Endothelial cell of umbilical vein (primary cell): ENCODE results near the gene OLIG1. TPM values are rescaled to one million over a fixed set of nuclear protein-coding genes. Genes with fewer than 3 reads are reported as not detected.

Source experiments
- BruUV-seq: library from RNA; stranded (reverse); fragments of 400-500 nt; replicated peaks from 2 replicates; lab custom pipeline; 2021; lab: Mats Ljungman, UMichigan
- CTCF ChIA-PET: fragments of 300-600, 350-600 bp; sonication (Branson Sonifier 250); formaldehyde crosslinking; loops from one replicate; lab custom pipeline; 2021; ENCODE audit warnings: antibody characterized with exemption, inconsistent platforms; lab: Charles Lee
- POLR2A ChIA-PET: fragments of 300-600, 350-600 bp; sonication (Branson Sonifier 250); formaldehyde crosslinking; loops from one replicate; lab custom pipeline; 2021; ENCODE audit warnings: antibody characterized with exemption, inconsistent platforms; lab: Charles Lee
- DNase-seq: peaks from one replicate; pipeline ENCODE4 v3.0.0-alpha.2; 2011; ENCODE audit warnings: low read depth, low spot score
- FAIRE-seq: peaks from 2 replicates; lab custom pipeline; 2011; peaks lifted over from hg19 to GRCh38; lab: Jason Lieb, UNC
- H2AFZ ChIP-seq: 2 replicates; pipeline ENCODE4 v1.6.0; 2012; ENCODE audit warnings: low read depth, low read length, control low read depth, inconsistent platforms
- H3K27ac ChIP-seq: 2 replicates; pipeline ENCODE4 v1.5.1; 2011; ENCODE audit warnings: low read depth, mild to moderate bottlenecking, control low read depth, low read length, moderate library complexity; ENCODE audit not compliant: insufficient read depth
- H3K27me3 ChIP-seq, 2 experiments: 2 replicates each; pipeline versions ENCODE4 v1.6.0 to v1.6.1; 2011; ENCODE audit warnings: low read length in 2 of 2, mixed read lengths in 1 of 2; ENCODE audit not compliant: control insufficient read depth in 2 of 2, insufficient read depth in 2 of 2
- H3K36me3 ChIP-seq, 2 experiments: 2 replicates in 1 of 2; 3 replicates in 1 of 2; pipeline ENCODE4 v1.5.1; 2011; ENCODE audit warnings: low read length in 2 of 2, mild to moderate bottlenecking in 1 of 2, moderate library complexity in 1 of 2; ENCODE audit not compliant: control insufficient read depth in 2 of 2, insufficient read depth in 2 of 2; ENCODE audit errors: extremely low read depth in 1 of 2
- H3K4me1 ChIP-seq: 3 replicates; pipeline ENCODE4 v1.5.1; 2011; ENCODE audit warnings: mild to moderate bottlenecking, low read length; ENCODE audit not compliant: control insufficient read depth, insufficient read depth; ENCODE audit errors: extremely low read depth
- H3K4me2 ChIP-seq: 2 replicates; pipeline ENCODE4 v1.6.1; 2011; ENCODE audit warnings: low read length, control low read depth, mixed read lengths; ENCODE audit not compliant: insufficient read depth
- H3K4me3 ChIP-seq, 3 experiments: fragments of 200-600 bp in 1 of 3; sonication (generic), shearing (Covaris generic) in 1 of 3; replicated peaks in 1 of 3; 2 replicates each; pipeline ENCODE4 v1.5.1; 2011 to 2016; ENCODE audit warnings: control low read depth in 3 of 3, low read length in 3 of 3, mild to moderate bottlenecking in 2 of 3, inconsistent platforms in 1 of 3, low read depth in 1 of 3, moderate library complexity in 1 of 3; ENCODE audit not compliant: insufficient read depth in 1 of 3
- H3K79me2 ChIP-seq: 2 replicates; pipeline ENCODE4 v1.6.0; 2012; ENCODE audit warnings: low read length, inconsistent platforms; ENCODE audit not compliant: control insufficient read depth, insufficient read depth
- H3K9ac ChIP-seq: replicated peaks from 2 replicates; pipeline ENCODE3; 2011; ENCODE audit warnings: low read length, control low read depth; ENCODE audit not compliant: insufficient read depth; ENCODE audit errors: extremely low read depth
- H3K9me1 ChIP-seq: replicated peaks from 3 replicates; pipeline ENCODE4 v1.6.0; 2011; ENCODE audit warnings: mild to moderate bottlenecking, low read length; ENCODE audit not compliant: control insufficient read depth, insufficient read depth; ENCODE audit errors: extremely low read depth
- H3K9me3 ChIP-seq: replicated peaks from 2 replicates; pipeline ENCODE4 v1.5.1; 2012; ENCODE audit warnings: low read length, inconsistent platforms; ENCODE audit not compliant: control insufficient read depth, insufficient read depth
- H4K20me1 ChIP-seq: replicated peaks from 2 replicates; pipeline ENCODE3; 2011; ENCODE audit warnings: mild to moderate bottlenecking, low read length; ENCODE audit not compliant: control insufficient read depth, insufficient read depth; ENCODE audit errors: extremely low read depth
- EZH2 ChIP-seq: IDR thresholded peaks from 2 replicates; pipeline ENCODE4 v1.6.1; 2012; ENCODE audit warnings: borderline replicate concordance, low read depth, mild to moderate bottlenecking, moderate library complexity, low read length, inconsistent platforms; ENCODE audit not compliant: severe bottlenecking
- GATA2 ChIP-seq: IDR thresholded peaks from 2 replicates; pipeline ENCODE4 v1.7.0; 2011; ENCODE audit warnings: low read depth, mild to moderate bottlenecking, moderate library complexity, mixed read lengths, low read length; ENCODE audit not compliant: insufficient read length, insufficient read depth
- MAX ChIP-seq: IDR thresholded peaks from 2 replicates; pipeline ENCODE4 v1.6.1; 2011; ENCODE audit not compliant: insufficient read depth, insufficient read length
- MYC ChIP-seq: IDR thresholded peaks from one replicate; pipeline ENCODE4 v1.6.1; 2011; ENCODE audit warnings: mild to moderate bottlenecking, low read depth, low read length
- POLR2A ChIP-seq: IDR thresholded peaks from 2 replicates; pipeline ENCODE4 v1.6.1; 2012; ENCODE audit warnings: low read depth, mild to moderate bottlenecking, control low read depth, low read length
- dilution Hi-C: fragments of 300-500 bp; cut with MboI; formaldehyde crosslinking; loops from one replicate; pipeline ENCODE4 v1.15.0; 2019; ENCODE audit warnings: low sequenced_read_pairs; ENCODE audit not compliant: extremely low pct_ligation_motif_present
- intact Hi-C: fragments of 100-400 bp; cut with micrococcal nuclease; formaldehyde crosslinking; loops from one replicate; pipeline ENCODE4 v1.10.0; 2022
- polyA plus RNA-seq, 4 experiments: library from polyadenylated mRNA; depleted of rRNA in 3 of 4; stranded (reverse) in 3 of 4; unstranded in 1 of 4; fragments of >200 nt; gene quantifications; 2 replicates each; pipeline versions ENCODE4 v1.2.1 to v1.2.3, GENCODE V29; 2011 to 2012; ENCODE audit warnings: missing spikeins in 1 of 4
- total RNA-seq: library from RNA; stranded (reverse); gene quantifications from 2 replicates; pipeline ENCODE4 v1.2.3, GENCODE V29; 2021

The OLIG1 gene
- total and polyA plus RNA-seq, 2 donors (not counting 3 experiments of a cell fraction or from before 2014, with no cell fraction given) = not detected

GRCh38 chr21:33021667-33022066 lies 48.3 kb upstream of the OLIG1 start:
- H3K27ac ChIP-seq = no peak overlapping the region

GRCh38 chr21:33022489-33022827 lies 47.5 kb upstream of the OLIG1 start:
- H3K27ac ChIP-seq = no peak overlapping the region
- no TSS peak for BruUV-seq
- H3K9ac ChIP-seq = no peak overlapping the region
- no peak overlapping the region for H3K4me2 ChIP-seq
- DNase-seq (no peak), FAIRE-seq (no peak)
- H4K20me1 ChIP-seq = no peaks in the 10 kb centered on the region
- ChIA-PET POLR2A (no interaction called here), CTCF (interaction anchor here (2.4 kb wide), 1 partner anchor 28 kb away, joined by 8 read pairs; no protein-coding TSS in a partner anchor)
- H3K36me3 ChIP-seq = no peaks in the 10 kb centered on the region
- no peaks in the 10 kb centered on the region for H3K9me1 ChIP-seq
- H2AFZ ChIP-seq = no peak overlapping the region
- no peaks in the 10 kb centered on the region for H3K9me3 ChIP-seq
- peaks cover 91 to 94% of the 10 kb centered on the region in 2 experiments for H3K27me3 ChIP-seq
- dilution Hi-C loops = no loop called here
- H3K4me3 ChIP-seq = no peak overlapping the region
- H3K4me1 ChIP-seq = no peaks in the 10 kb centered on the region
- TF ChIP-seq MYC (no peak), POLR2A (no peak), EZH2 (peak; percentile 68)
- H3K79me2 ChIP-seq = no peaks in the 10 kb centered on the region
- intact Hi-C loops = loop anchor here (10.0 kb wide), 1 partner anchor 52 kb away; the partner anchor contains the start of gene OLIG1

More at GRCh38 chr21:33021667-33022066, 48.3 kb upstream of the OLIG1 start:
- H3K9ac ChIP-seq = no peak overlapping the region
- no peaks in the 10 kb centered on the region for H3K9me1 ChIP-seq
- intact Hi-C loops (loop anchor here (10.0 kb wide), 1 partner anchor 53 kb away; the partner anchor contains the start of gene OLIG1), dilution Hi-C loops (no loop called here)
- CTCF ChIA-PET = interaction anchor here (2.4 kb wide), 1 partner anchor 27 kb away, joined by 8 read pairs; no protein-coding TSS in a partner anchor
- no peaks in the 10 kb centered on the region for H3K79me2 ChIP-seq
- no peaks in the 10 kb centered on the region for H3K36me3 ChIP-seq
- DNase-seq (no peak), FAIRE-seq (no peak)
- H3K4me1 ChIP-seq = no peaks in the 10 kb centered on the region
- H3K4me3 ChIP-seq = no peak overlapping the region
- H3K27me3 ChIP-seq = peaks cover 85 to 87% of the 10 kb centered on the region in 2 experiments
- no TSS peak for BruUV-seq
- H4K20me1 ChIP-seq = no peaks in the 10 kb centered on the region
- H2AFZ ChIP-seq = no peak overlapping the region
- no peak for TF ChIP-seq POLR2A
- no peak for TF ChIP-seq EZH2
- TF ChIP-seq MAX = no peak
- TF ChIP-seq GATA2 = no peak
- no peak overlapping the region for H3K4me2 ChIP-seq
- no peaks in the 10 kb centered on the region for H3K9me3 ChIP-seq
- POLR2A ChIA-PET = no interaction called here
